ENCODE data around the gene RHBDL1.

RHBDL1 gene

DNA sequence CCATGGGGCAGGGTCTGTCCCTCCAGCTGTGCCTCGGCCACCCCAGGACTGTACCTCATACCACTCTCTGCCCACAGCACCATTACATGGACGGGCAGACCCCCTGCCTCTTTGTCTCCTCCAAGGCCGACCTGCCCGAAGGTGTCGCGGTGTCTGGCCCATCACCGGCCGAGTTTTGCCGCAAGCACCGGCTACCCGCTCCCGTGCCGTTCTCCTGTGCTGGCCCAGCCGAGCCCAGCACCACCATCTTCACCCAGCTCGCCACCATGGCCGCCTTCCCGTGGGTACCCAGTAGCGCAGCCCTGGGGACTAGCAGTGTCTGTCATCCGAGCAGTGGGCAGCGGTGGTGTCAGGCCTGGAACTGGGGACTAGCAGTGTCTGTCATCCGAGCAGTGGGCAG lies 2.6 kb upstream of the RHBDL1 start:
- DNase-seq (ENCODE audit: low spot score) (no peak), FAIRE-seq (no peak)

- no peak for DNase-seq (ENCODE audit: low spot score)
- no peak for FAIRE-seq
Observed at GRCh38 chr16:673399-673991, 2.0 kb upstream of the RHBDL1 start.

GRCh38 chr16:674214-674881 lies 1.1 kb upstream of the RHBDL1 start:
- FAIRE-seq = no peak
- no peak for DNase-seq (ENCODE audit: low spot score)

- DNase-seq (ENCODE audit: low spot score) (no peak), FAIRE-seq (no peak)
Observed at GRCh38 chr16:675884-676564, 553 bp downstream of the RHBDL1 start.

DNA sequence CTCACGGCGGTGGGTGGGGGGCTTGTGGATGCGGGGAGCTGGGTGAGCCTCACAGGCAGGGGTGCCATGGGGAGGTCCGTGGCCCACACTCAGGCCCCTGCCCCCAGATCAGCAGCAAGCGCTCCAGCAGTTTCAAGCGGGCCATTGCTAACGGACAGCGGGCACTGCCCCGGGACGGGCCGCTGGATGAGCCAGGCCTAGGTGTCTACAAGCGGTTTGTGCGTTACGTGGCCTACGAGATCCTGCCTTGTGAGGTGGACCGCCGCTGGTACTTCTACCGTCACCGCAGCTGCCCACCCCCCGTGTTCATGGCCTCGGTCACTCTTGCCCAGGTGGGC lies 1.1 kb downstream of the RHBDL1 start:
- FAIRE-seq (no peak), DNase-seq (ENCODE audit: low spot score) (no peak)

DNA sequence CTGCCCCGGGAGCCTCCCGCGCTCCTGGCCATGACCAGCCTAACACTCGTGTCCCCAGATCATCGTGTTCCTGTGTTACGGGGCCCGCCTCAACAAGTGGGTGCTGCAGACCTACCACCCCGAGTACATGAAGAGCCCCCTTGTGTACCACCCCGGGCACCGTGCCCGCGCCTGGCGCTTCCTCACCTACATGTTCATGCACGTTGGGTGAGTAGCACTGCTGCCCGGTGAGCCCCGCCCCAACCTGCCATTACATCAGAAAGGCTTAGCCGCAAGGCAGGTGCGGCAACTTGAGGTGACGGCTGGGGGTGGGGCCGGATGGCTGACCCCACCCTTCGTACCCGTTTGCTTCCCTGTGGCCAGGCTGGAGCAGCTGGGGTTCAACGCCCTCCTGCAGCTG lies 1.4 kb downstream of the RHBDL1 start:
- FAIRE-seq (no peak), DNase-seq (ENCODE audit: low spot score) (no peak)

GRCh38 chr16:677316-678190 lies 2.1 kb downstream of the RHBDL1 start:
- DNase-seq (ENCODE audit: low spot score) (no peak), FAIRE-seq (no peak)

- DNase-seq (ENCODE audit: low spot score) = no peak
- no peak for FAIRE-seq
Observed at GRCh38 chr16:678209-678857, 2.9 kb downstream of the RHBDL1 start.

- DNase-seq (ENCODE audit: low spot score) (no peak), FAIRE-seq (no peak)
Observed at GRCh38 chr16:678858-679813, 3.7 kb downstream of the RHBDL1 start.

DNA sequence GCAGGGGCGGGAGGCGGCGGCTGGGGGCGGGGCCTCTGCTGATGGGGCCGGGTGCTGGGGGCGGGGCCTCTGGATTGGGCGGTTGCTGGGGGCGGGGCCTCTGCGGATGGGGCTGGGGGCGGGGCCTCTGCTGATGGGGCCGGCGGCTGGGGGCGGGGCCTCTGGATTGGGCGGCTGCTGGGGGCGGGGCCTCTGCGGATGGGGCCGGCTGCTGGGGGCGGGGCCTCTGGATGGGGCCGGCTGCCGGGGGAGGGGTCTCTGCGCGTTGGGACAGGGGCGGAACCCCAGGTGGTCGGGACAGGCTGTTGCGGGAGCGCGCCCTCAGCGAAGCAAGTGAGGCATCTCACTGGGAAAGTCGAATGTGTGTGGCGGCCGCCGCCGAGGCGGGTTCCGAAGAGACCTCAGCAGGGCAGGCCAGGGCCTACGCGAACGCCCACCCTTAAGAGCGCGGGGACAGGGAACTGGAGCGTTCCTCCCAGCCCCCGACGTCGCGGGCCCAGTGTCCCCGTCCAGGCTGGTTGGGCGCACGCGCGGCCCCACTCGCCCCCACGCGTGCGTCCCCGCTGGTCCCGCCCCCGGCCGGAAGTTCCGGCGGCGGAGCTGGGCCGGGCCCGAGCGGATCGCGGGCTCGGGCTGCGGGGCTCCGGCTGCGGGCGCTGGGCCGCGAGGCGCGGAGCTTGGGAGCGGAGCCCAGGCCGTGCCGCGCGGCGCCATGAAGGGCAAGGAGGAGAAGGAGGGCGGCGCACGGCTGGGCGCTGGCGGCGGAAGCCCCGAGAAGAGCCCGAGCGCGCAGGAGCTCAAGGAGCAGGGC lies 4.5 kb downstream of the RHBDL1 start, which contains the start of gene STUB1:
STUB1 (plus strand) TSS at position 597 of the 811 bp plus-strand sequence; CDS start at position 713, 116 bp downstream.
- DNase-seq (ENCODE audit: low spot score) = peak; percentile 85
- FAIRE-seq = peak; percentile 46

DNA sequence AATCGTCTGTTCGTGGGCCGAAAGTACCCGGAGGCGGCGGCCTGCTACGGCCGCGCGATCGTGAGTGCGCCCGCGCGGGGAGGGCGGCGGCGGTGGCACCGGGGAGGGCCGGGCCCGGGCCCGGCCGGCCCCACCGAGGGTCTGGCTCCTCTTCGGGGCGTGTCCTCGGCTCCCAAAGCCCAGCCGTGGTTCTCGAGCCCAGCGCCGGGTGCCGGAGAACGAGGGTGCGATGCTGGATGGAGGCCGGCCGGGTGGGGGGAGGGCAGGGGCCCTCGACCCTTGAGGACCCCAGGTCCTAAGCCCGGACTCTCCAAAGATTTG lies 5.1 kb downstream of the RHBDL1 start:
- no peak for FAIRE-seq

DNA sequence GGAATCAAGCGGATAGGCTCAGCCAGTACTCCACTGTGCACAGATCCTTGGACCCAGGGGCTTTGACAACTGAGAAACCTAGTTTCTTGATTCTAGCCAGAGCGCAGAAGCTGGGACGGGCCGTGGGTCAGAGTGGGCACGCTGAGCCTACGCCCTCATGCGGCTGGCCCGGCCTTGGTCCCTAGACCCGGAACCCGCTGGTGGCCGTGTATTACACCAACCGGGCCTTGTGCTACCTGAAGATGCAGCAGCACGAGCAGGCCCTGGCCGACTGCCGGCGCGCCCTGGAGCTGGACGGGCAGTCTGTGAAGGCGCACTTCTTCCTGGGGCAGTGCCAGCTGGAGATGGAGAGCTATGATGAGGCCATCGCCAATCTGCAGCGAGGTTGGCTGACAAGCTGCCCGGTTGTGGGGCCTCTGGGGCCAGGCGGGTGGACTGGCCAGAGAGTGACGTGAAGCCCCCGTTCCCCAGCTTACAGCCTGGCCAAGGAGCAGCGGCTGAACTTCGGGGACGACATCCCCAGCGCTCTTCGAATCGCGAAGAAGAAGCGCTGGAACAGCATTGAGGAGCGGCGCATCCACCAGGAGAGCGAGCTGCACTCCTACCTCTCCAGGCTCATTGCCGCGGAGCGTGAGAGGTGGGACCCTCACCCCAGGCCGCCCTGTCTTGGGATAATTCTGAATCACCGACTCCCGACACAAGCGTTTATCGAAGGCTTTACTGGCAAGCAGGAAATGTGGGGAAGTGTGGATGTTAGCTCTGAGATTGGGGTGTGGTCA lies 5.7 kb downstream of the RHBDL1 start:
- DNase-seq (ENCODE audit: low spot score) = no peak
- FAIRE-seq = no peak

More for the DNA sequence above, 5.1 kb downstream of the RHBDL1 start:
- no peak for DNase-seq (ENCODE audit: low spot score)

DNA sequence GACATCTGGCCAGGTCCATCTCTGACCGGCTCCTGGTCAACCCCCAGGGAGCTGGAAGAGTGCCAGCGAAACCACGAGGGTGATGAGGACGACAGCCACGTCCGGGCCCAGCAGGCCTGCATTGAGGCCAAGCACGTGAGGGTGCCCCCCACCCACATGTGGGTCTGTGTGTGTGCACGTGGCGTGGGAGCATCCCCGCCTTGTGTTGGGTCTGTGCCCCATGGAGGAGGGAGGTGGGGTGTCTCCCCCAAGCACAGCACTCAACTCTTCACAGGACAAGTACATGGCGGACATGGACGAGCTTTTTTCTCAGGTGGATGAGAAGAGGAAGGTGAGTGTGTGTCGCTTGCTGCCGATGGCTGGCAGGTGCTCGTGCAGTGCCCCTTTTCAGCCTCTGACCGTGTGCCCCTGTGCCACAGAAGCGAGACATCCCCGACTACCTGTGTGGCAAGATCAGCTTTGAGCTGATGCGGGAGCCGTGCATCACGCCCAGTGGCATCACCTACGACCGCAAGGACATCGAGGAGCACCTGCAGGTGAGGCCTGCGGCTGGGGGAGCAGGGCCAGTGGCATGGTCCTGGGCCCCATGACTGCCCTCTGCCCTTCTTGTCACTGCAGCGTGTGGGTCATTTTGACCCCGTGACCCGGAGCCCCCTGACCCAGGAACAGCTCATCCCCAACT lies 6.4 kb downstream of the RHBDL1 start:
- DNase-seq (ENCODE audit: low spot score) (no peak), FAIRE-seq (peak; percentile 9)

DNA sequence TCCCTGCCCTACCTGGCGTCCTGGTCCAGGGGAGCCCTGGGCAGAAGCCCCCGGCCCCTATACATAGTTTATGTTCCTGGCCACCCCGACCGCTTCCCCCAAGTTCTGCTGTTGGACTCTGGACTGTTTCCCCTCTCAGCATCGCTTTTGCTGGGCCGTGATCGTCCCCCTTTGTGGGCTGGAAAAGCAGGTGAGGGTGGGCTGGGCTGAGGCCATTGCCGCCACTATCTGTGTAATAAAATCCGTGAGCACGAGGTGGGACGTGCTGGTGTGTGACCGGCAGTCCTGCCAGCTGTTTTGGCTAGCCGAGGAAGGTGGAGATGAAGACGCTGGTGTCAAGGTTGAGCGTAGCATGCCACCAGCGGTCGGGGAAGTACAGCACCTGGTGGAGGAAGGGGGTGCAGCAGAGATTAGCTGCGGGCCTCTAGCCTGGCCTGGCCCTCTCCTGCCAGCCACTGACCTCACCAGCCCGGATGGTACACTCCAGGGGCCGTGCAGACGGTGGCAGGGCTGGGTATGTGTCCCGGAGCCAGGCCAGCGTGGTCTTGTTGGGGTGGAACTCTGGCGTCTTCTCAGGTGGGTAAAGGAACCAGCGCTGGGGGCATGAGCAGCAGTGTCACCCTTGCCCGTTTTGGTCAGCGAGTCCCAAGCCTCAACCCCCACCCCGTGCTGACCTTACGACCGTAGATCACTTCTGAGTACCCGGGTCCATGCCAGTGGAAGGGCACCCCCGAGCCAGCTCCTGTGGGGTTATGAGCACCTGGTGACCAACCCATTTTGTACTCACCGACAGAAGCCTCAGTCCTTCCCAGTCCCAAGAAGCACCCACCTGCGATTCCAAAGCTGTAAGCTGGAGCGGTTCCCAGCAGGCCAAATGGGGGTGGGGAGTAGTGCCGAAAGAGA lies 7.3 kb downstream of the RHBDL1 start:
- FAIRE-seq (no peak), DNase-seq (ENCODE audit: low spot score) (no peak)

DNA sequence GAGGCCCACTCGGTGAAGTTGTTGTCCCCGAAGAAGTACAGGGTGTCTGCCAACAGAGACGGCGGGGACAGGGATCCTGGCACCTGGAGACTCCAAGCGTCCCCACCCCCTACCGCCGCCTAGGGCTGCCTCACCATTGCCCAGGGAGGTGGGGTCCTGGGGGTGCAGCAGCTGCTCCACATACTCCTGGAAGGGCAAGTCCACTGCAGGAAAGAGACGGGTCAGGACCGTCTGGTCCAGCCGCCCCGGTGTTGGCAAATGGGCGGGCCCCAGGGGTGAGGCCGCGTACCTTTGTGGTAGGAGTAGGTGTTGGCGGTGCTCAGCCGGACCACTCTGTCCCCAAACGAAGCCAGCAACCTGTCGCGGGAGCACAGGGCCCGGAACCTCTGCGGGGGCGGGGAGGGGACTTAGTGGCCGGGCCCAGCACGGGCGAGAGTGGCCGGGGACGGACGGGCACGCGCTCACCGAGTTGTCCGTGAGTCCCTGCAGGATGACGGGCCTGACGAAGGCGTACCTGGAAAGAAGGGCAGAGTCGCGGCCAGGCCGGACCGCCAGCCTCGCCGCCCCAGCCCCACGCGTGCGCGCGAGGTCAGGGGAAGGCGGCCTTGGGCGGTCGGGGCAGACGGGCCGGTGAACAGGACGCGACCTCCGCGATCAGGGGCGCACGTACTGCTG lies 8.1 kb downstream of the RHBDL1 start:
- peak; percentile 81 for FAIRE-seq
- no peak for DNase-seq (ENCODE audit: low spot score)

- FAIRE-seq (peak; percentile 35), DNase-seq (ENCODE audit: low spot score) (peak; percentile 94)
Observed at GRCh38 chr16:684071-684794, 8.8 kb downstream of the RHBDL1 start, which contains the start of gene JMJD8. Gene JMJD8, minus strand, starts transcription at chr16:684334. Its CDS starts 15 bp downstream, at chr16:684319.
